HepG2 (cell line): ENCODE data around the gene TTBK2. TPM values are rescaled to one million over a fixed set of nuclear protein-coding genes. Genes with fewer than 3 reads are reported as not detected.

Source experiments
- ATAC-seq: fragments of 200-7000 bp; cut with Tn5 transposase; 3 replicates; pipeline ENCODE4 v1.9.1; 2020; ENCODE audit warnings: mild to moderate bottlenecking, moderate library complexity
- BruUV-seq: library from RNA; stranded (reverse); fragments of 400-500 nt; replicated peaks from 2 replicates; lab custom pipeline; 2021; lab: Mats Ljungman, UMichigan
- CTCF ChIA-PET: fragments of 300-600 bp; formaldehyde crosslinking; extraction: SDS; loops from one replicate; lab custom pipeline; 2021; ENCODE audit warnings: low total read pairs, inconsistent platforms, low intra/inter-chr PET ratio; lab: Yijun Ruan, JAX
- POLR2A ChIA-PET: fragments of 350-600 bp; sonication (Branson Sonifier 250); formaldehyde crosslinking; loops from one replicate; lab custom pipeline; 2020; ENCODE audit warnings: antibody characterized with exemption, inconsistent platforms; lab: Yijun Ruan, JAX
- DNase-seq: peaks from one replicate; pipeline ENCODE4 v3.0.0-alpha.2; 2015; ENCODE audit warnings: low spot score
- FAIRE-seq: peaks from 3 replicates; lab custom pipeline; 2011; peaks lifted over from hg19 to GRCh38; lab: Jason Lieb, UNC
- H2AFZ ChIP-seq: one replicate; pipeline ENCODE4 v1.6.1; 2011; ENCODE audit warnings: low read length, inconsistent platforms
- H3K27ac ChIP-seq: fragments of 300-600 bp; 3 replicates; pipeline ENCODE4 v1.8.0; 2011; ENCODE audit warnings: mixed run types, mild to moderate bottlenecking, mixed read lengths, low read length, inconsistent platforms; ENCODE audit not compliant: insufficient read depth; ENCODE audit errors: extremely low read length
- H3K27me3 ChIP-seq, 2 experiments: fragments of 200-600 bp in 1 of 2; 2 replicates in 1 of 2; 3 replicates in 1 of 2; pipeline versions ENCODE4 v1.6.0 to v1.8.0; 2011; ENCODE audit warnings: low read length in 2 of 2, mild to moderate bottlenecking in 2 of 2, moderate library complexity in 2 of 2, inconsistent platforms in 1 of 2; ENCODE audit not compliant: insufficient read depth in 2 of 2, control insufficient read depth in 1 of 2
- H3K36me3 ChIP-seq, 2 experiments: fragments of 200-600 bp in 1 of 2; replicated peaks in 1 of 2; 2 replicates in 1 of 2; 3 replicates in 1 of 2; pipeline versions ENCODE4 v1.5.1 to v1.8.0; 2011; ENCODE audit warnings: low read length in 2 of 2, inconsistent platforms in 1 of 2; ENCODE audit not compliant: insufficient read depth in 2 of 2, control insufficient read depth in 1 of 2
- H3K4me1 ChIP-seq: 2 replicates; pipeline ENCODE4 v1.5.1; 2012; ENCODE audit warnings: low read length, inconsistent platforms; ENCODE audit not compliant: insufficient read depth
- H3K4me2 ChIP-seq: 2 replicates; pipeline ENCODE4 v1.6.0; 2011; ENCODE audit warnings: low read depth, low read length, inconsistent platforms
- H3K4me3 ChIP-seq, 3 experiments: fragments of 200-600 bp in 1 of 3; sonication (generic), shearing (Covaris generic) in 1 of 3; replicated peaks in 1 of 3; 2 replicates each; pipeline ENCODE4 v1.5.1; 2011 to 2016; ENCODE audit warnings: low read length in 3 of 3, inconsistent platforms in 2 of 3, low read depth in 2 of 3, mild to moderate bottlenecking in 2 of 3, control low read depth in 1 of 3, mixed read lengths in 1 of 3; ENCODE audit not compliant: insufficient read depth in 1 of 3
- H3K79me2 ChIP-seq: one replicate; pipeline ENCODE4 v1.6.1; 2011; ENCODE audit warnings: low read length, inconsistent platforms; ENCODE audit not compliant: insufficient read depth
- H3K9ac ChIP-seq: 2 replicates; pipeline ENCODE4 v1.6.0; 2011; ENCODE audit warnings: mild to moderate bottlenecking, low read depth, low read length, inconsistent platforms; ENCODE audit not compliant: insufficient read depth
- H3K9me3 ChIP-seq: 2 replicates; pipeline ENCODE4 v1.5.1; 2012; ENCODE audit warnings: mild to moderate bottlenecking, low read length
- H4K20me1 ChIP-seq: 2 replicates; pipeline ENCODE4 v1.6.0; 2011; ENCODE audit warnings: inconsistent platforms, mild to moderate bottlenecking, low read length, moderate library complexity; ENCODE audit not compliant: insufficient read depth
- EP300 ChIP-seq, 3 experiments: sonication (generic) in 1 of 3; formaldehyde crosslinking in 1 of 3; IDR thresholded peaks; 2 replicates each; pipeline versions ENCODE4 v1.5.1 to v1.6.1; 2011 to 2020; ENCODE audit warnings: low read depth in 2 of 3, low read length in 2 of 3, borderline replicate concordance in 1 of 3, improper control_type of control experiment in 1 of 3, mild to moderate bottlenecking in 1 of 3, missing genetic modification reagents in 1 of 3, moderate library complexity in 1 of 3
- FOSL1 ChIP-seq: sonication (generic); formaldehyde crosslinking; IDR thresholded peaks from 2 replicates; pipeline ENCODE4 v1.9.0; 2021; ENCODE audit warnings: missing genetic modification reagents, borderline replicate concordance
- MAFG ChIP-seq: sonication (generic); formaldehyde crosslinking; IDR thresholded peaks from 2 replicates; pipeline ENCODE4 v1.5.1; 2020; ENCODE audit warnings: mild to moderate bottlenecking, missing genetic modification reagents
- MAFK ChIP-seq, 2 experiments: IDR thresholded peaks in 1 of 2; conservative IDR thresholded peaks in 1 of 2; 2 replicates each; pipeline ENCODE4 v1.6.1; 2011; ENCODE audit warnings: improper control_type of control experiment in 2 of 2, low read length in 2 of 2
- NR2F6 ChIP-seq, 2 experiments: IDR thresholded peaks; 2 replicates each; pipeline ENCODE4 v1.6.1; 2016; ENCODE audit warnings: antibody characterized with exemption in 1 of 2, mild to moderate bottlenecking in 1 of 2
- REPIN1 ChIP-seq: sonication (generic); formaldehyde crosslinking; IDR thresholded peaks from 2 replicates; pipeline ENCODE4 v1.8.0; 2022; ENCODE audit warnings: missing genetic modification reagents, low read depth, mild to moderate bottlenecking, borderline replicate concordance
- SP1 ChIP-seq, 2 experiments: fragments of 450-650 bp in 1 of 2; sonication (generic) in 1 of 2; formaldehyde crosslinking in 1 of 2; IDR thresholded peaks; 2 replicates each; pipeline versions ENCODE4 v1.4.0 to v1.6.1; 2016 to 2020; ENCODE audit warnings: missing genetic modification reagents in 1 of 2
- SP5 ChIP-seq: IDR thresholded peaks from 2 replicates; pipeline ENCODE4 v1.6.1; 2016; ENCODE audit warnings: low read depth, borderline replicate concordance
- STAG1 ChIP-seq: sonication (generic); formaldehyde crosslinking; IDR thresholded peaks from 2 replicates; pipeline ENCODE4 v1.4.0; 2020; ENCODE audit warnings: missing genetic modification reagents
- ZNF552 ChIP-seq: sonication (generic); formaldehyde crosslinking; IDR thresholded peaks from 2 replicates; pipeline ENCODE4 v1.9.0; 2022; ENCODE audit warnings: missing genetic modification reagents, mild to moderate bottlenecking, borderline replicate concordance
- ZSCAN21 ChIP-seq: sonication (generic); formaldehyde crosslinking; IDR thresholded peaks from 2 replicates; pipeline ENCODE4 v1.8.0; 2022; ENCODE audit warnings: mild to moderate bottlenecking, missing genetic modification reagents, moderate library complexity, borderline replicate concordance
- WGBS: methylation state at CpG from one replicate; pipeline ENCODE4 v1.1.6; 2017; ENCODE audit warnings: low lambda C conversion rate; 5-methylcytosine and 5-hydroxymethylcytosine counted together
- in situ Hi-C: cut with HindIII; loops from 2 replicates; pipeline ENCODE4 v1.10.0; 2017; ENCODE audit warnings: low pct_unique_long_range_greater_than_20kb; ENCODE audit not compliant: extremely low pct_ligation_motif_present
- intact Hi-C: fragments of 100-400 bp; cut with micrococcal nuclease; formaldehyde crosslinking; loops from one replicate; pipeline ENCODE4 v1.10.0; 2022; ENCODE audit not compliant: unreplicated experiment
- polyA plus RNA-seq, 8 experiments: library from polyadenylated mRNA; depleted of rRNA in 3 of 8; stranded (reverse) in 7 of 8; unstranded in 1 of 8; fragments of >200 nt; fragmentation: Illumina TruSeq in 4 of 8; extraction: Trizol in 4 of 8; gene quantifications; 2 replicates each; pipeline versions ENCODE4 v1.2.1 to v1.2.3, GENCODE V29; 2011 to 2016; ENCODE audit warnings: low read depth in 4 of 8, missing spikeins in 1 of 8, mixed read lengths in 1 of 8; ENCODE audit not compliant: insufficient read depth in 1 of 8
- total RNA-seq, 5 experiments: library from RNA; depleted of rRNA; stranded (reverse); fragments of >200 nt; fragmentation: Illumina TruSeq; extraction: Trizol; gene quantifications; 2 replicates each; pipeline ENCODE4 v1.2.3, GENCODE V29; 2016; ENCODE audit warnings: low read depth in 1 of 5
- TF ChIP-seq, protein P1 (sequence below): sonication (generic); IDR thresholded peaks from 2 replicates; pipeline ENCODE4 v1.6.1; 2016; ENCODE audit warnings: low read depth, borderline replicate concordance
- TF ChIP-seq, protein P2 (sequence below): sonication (generic); formaldehyde crosslinking; IDR thresholded peaks from 2 replicates; pipeline ENCODE4 v1.5.0; 2020; ENCODE audit warnings: missing genetic modification reagents
- TF ChIP-seq, protein P3 (sequence below): sonication (generic); formaldehyde crosslinking; IDR thresholded peaks from 2 replicates; pipeline ENCODE4 v1.5.1; 2020; ENCODE audit warnings: missing genetic modification reagents, mild to moderate bottlenecking, borderline replicate concordance

The TTBK2 gene
- total and polyA plus RNA-seq, 2 of the 13 experiments (the other 11 are each of a cell fraction or from before 2014, with no cell fraction given), result 5.1 to 7.4 TPM

DNA sequence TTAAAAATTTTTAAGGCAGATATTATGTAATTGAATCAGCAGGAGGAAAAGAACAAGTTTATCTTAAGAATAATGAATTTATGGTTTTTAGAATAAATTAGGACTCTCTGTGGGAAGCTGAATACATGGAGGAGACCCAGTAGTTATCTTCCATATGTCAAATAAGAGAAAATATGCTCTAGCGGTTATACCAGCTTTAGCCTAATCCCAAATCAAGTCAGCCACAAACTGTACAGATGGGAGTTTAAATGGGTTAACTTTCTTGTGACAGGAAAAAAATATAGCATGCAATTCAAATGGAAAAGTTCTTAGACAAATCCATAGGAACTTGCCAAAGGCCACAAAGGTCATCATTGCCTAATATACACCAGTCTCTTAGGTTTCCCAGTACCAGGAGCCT lies 84.3 kb downstream of the TTBK2 start:
- Histone ChIP-seq H3K79me2 (no peaks in the 10 kb centered on the region), H3K9me3 (no peaks in the 10 kb centered on the region), H4K20me1 (no peaks in the 10 kb centered on the region), H3K36me3 (peaks cover 1 to 3% of the 10 kb centered on the region in 2 experiments; a peak in 1 of 5 replicates), H3K27me3 (no peaks in the 10 kb centered on the region), H3K4me3 (no peak overlapping the region), H3K4me2 (no peak overlapping the region), H3K9ac (no peak overlapping the region), H2AFZ (no peak overlapping the region), H3K27ac (no peak overlapping the region), H3K4me1 (no peaks in the 10 kb centered on the region)
- FAIRE-seq (no peak), ATAC-seq (no peak), DNase-seq (no peak)
- no peak for TF ChIP-seq MAFK (conservative IDR thresholded peaks at IDR 0.05 in 1 of 2, IDR thresholded peaks at IDR 0.05 in 1 of 2; ENCODE audit: low read length in 2 of 2)
- TF ChIP-seq MAFG (CRISPR knock-in tag), result no peak
- no peak for TF ChIP-seq ZNF552 (CRISPR knock-in tag)
- no peak for TF ChIP-seq FOSL1 (CRISPR knock-in tag)
- TF ChIP-seq, protein P1, sequence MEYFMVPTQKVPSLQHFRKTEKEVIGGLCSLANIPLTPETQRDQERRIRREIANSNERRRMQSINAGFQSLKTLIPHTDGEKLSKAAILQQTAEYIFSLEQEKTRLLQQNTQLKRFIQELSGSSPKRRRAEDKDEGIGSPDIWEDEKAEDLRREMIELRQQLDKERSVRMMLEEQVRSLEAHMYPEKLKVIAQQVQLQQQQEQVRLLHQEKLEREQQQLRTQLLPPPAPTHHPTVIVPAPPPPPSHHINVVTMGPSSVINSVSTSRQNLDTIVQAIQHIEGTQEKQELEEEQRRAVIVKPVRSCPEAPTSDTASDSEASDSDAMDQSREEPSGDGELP, result no peak
- peak; percentile 35; the same call in 1 of the 2 replicates for TF ChIP-seq NR2F6 (IDR thresholded peaks at IDR 0.05)
- no peak for TF ChIP-seq NR2F6 (CRISPR knock-in tag; IDR thresholded peaks at IDR 0.05)
- TF ChIP-seq REPIN1 (CRISPR knock-in tag), result no peak
- TF ChIP-seq STAG1, result no peak
- no peak for TF ChIP-seq SP5
- 97% methylated on average over 1 of the region's 1 CpG for WGBS
- ChIA-PET POLR2A (no interaction called here), CTCF (no interaction called here)
- no TSS peak for BruUV-seq
- intact Hi-C loops (no loop called here), in situ Hi-C loops (no loop called here)

DNA sequence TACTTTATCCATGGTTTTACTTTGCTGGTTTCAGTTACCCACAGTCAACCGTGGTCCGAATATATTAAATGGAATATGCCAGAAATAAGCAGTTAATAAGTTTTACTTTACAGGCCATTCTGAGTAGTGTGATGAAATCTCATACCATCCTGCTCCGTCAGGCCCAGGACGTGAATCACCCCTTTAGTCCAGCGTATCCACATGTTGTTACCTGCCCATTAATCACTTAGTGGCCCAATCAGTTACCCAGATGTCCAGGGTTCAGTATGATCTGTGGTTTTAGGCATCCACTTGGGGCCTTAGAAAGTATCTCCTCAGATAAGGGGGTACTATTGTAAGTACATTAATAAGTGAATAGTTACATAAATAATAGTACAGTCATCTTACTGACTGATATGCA lies 88.0 kb downstream of the TTBK2 start:
- no peaks in the 10 kb centered on the region for H3K79me2 ChIP-seq
- H3K36me3 ChIP-seq, result no peaks in the 10 kb centered on the region
- no peak overlapping the region for H2AFZ ChIP-seq
- H3K9ac ChIP-seq, result no peak overlapping the region
- ChIA-PET CTCF (no interaction called here), POLR2A (no interaction called here)
- no peaks in the 10 kb centered on the region for H3K27me3 ChIP-seq
- ATAC-seq (no peak), FAIRE-seq (no peak), DNase-seq (no peak)
- H3K4me2 ChIP-seq, result no peak overlapping the region
- no peaks in the 10 kb centered on the region for H3K9me3 ChIP-seq
- H3K27ac ChIP-seq, result no peak overlapping the region
- no peaks in the 10 kb centered on the region for H4K20me1 ChIP-seq
- intact Hi-C loops, result no loop called here
- WGBS, result 95% methylated on average over 5 of the region's 5 CpGs
- H3K4me3 ChIP-seq, result no peak overlapping the region
- no peaks in the 10 kb centered on the region for H3K4me1 ChIP-seq
- BruUV-seq, result no TSS peak
- in situ Hi-C loops, result no loop called here
- TF ChIP-seq, protein P2, sequence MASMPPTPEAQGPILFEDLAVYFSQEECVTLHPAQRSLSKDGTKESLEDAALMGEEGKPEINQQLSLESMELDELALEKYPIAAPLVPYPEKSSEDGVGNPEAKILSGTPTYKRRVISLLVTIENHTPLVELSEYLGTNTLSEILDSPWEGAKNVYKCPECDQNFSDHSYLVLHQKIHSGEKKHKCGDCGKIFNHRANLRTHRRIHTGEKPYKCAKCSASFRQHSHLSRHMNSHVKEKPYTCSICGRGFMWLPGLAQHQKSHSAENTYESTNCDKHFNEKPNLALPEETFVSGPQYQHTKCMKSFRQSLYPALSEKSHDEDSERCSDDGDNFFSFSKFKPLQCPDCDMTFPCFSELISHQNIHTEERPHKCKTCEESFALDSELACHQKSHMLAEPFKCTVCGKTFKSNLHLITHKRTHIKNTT (CRISPR knock-in tag), result no peak
- TF ChIP-seq EP300 (IDR thresholded peaks at IDR 0.05; ENCODE audit: low read depth in 2 of 2, low read length in 2 of 2), result no peak
- TF ChIP-seq EP300 (CRISPR knock-in tag; IDR thresholded peaks at IDR 0.05; ENCODE audit: borderline replicate concordance), result no peak
- TF ChIP-seq SP1 (IDR thresholded peaks at IDR 0.05), result no peak
- TF ChIP-seq SP1 (CRISPR knock-in tag; IDR thresholded peaks at IDR 0.05), result no peak
- TF ChIP-seq ZSCAN21 (CRISPR knock-in tag), result no peak
- TF ChIP-seq, protein P3, sequence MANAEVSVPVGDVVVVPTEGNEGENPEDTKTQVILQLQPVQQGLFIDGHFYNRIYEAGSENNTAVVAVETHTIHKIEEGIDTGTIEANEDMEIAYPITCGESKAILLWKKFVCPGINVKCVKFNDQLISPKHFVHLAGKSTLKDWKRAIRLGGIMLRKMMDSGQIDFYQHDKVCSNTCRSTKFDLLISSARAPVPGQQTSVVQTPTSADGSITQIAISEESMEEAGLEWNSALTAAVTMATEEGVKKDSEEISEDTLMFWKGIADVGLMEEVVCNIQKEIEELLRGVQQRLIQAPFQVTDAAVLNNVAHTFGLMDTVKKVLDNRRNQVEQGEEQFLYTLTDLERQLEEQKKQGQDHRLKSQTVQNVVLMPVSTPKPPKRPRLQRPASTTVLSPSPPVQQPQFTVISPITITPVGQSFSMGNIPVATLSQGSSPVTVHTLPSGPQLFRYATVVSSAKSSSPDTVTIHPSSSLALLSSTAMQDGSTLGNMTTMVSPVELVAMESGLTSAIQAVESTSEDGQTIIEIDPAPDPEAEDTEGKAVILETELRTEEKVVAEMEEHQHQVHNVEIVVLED, result no peak
